NCI-H2227 (cell line): ENCODE measurements around the gene CAMKMT.
"Not testable (repeated sequence)": the region's sequence is repeated elsewhere in the genome, so short reads cannot be mapped to it uniquely, and the experiment has no call there.

Experiments used
- DNase-seq: peaks from one replicate; lab custom pipeline; 2025; ENCODE audit not compliant: unreplicated experiment; lab: John Stamatoyannopoulos, UW

CAMKMT gene

DNA sequence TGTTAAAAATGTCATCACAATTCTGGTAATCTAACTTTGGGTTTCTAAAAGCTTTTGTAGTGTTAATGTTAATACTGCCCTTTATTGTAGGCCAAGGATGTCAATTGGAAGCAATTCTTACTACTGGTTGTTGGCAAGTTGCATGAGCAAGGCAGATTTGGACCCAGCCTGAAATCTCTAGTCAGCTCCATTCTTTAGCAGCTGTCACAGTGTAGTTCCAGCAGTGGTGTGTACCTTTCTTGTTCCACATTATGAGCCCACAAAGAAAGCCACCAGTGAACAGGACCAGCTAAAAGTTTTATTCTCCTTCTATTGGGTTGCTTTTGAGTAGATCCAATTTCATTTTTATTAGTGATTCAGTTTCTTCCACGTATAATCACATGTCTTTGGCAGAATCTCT is 133.8 kb downstream of the CAMKMT start:
- no peak for DNase-seq

DNA sequence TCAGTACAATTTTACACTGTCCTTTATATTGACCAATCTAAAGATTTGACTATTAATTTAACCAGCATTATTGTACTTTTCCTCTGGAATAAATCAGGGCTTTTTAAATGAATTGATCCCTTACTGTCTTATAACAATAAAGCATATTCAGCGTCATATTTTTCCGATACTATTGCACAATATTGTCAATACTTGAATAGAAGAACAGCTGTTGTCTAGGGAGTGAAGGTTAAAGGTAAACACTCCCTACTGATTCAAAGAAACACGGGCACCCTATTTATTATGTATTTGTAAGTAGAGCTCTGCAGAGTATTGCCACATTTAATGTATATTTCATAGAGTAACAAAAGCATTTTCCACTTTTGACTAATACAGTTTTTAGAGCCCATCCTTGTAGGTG is 134.4 kb downstream of the CAMKMT start:
- DNase-seq, result no peak

DNA sequence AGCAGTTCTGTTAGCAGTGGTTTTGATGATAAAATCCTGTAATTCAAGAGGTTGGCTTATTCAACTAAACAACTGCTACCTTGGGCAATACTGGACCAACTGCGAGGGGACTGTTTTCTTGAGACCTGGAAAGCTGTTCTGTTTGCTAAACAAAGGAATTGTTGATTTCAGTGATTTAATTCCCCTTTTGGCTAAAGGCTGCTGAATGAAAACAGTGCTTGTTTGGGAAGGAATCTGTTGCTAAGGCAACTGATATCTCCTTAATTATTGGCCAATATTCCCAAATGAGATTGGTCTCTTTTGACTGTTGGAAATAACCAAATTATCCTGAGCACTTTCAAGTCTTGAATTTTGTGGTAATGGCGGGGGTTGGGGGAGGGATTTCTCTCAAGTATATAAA is 136.8 kb downstream of the CAMKMT start:
- DNase-seq, result no peak

DNA sequence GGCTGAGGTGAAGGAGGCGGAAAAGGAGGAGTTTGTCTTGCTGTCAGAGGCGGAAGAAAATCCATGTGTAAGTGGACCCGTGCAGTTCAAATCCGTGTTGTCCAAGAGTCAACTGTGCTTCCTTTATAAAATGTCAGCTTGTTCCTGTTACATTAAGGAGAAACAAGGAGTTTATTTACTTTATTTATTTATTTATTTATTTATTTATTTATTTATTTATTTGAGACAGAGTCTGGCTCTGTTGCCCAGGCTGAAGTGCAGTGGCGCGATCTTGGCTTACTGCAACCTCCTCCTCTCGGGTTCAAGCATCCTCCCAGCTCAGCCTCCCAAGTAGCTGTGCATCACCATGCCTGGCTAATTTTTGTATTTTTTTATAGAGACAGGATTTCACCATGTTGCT is 143.9 kb downstream of the CAMKMT start:
- not testable (repeated sequence) for DNase-seq

DNA sequence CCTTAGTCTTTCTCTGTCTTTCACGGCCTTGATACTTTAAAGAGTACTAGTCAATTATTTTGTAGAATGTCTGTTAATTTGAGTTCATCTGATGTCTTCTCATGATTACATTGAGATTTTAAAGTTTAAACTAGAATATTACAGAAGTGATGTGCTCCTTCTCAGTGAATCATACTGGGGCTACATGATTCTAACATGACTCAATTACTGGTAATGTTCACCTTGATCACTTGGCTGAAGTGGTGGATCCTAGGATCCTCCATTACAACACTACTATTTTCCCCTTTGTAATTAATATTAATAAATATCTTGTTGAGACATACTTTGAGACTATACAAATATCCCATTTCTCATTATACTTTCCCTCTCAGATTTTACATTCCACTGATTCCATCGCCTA is 148.5 kb downstream of the CAMKMT start:
- DNase-seq, result no peak

DNA sequence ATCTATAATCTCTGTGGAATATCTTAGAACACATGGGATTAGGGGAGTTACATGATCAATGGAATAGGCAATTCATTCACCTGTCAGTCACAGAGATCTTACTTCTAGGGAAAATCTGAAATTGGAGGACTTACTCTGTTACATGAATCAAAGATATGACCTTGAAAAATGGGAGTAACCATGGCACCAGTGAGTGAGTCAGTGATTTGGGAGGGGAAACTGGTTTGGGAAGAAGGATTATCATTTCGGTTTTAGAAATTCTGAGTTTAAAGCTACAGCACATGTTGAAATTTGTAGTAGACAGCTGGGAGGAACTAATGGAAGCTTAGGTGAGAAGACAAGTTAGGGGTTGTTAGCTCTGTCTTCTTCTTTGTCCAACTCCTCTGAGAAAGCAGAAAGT is 153.7 kb downstream of the CAMKMT start:
- DNase-seq, result no peak

DNA sequence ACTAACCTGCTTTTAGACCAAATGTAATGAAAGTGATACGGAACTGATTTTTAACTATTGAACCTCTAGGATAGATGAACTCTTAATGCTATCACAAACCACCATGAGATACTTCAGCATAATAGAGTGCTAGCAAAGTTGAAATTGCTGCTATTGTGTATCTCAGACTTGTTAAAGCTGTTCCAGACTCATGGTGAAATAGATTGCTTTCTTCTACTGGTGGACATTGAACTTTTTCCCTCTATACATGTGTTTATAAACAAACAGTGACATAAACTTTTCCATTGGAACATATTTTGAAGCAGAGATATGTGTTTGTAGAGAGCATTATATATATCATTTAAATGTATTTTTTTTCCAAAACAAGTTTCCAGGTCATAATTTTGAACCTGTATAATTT is 157.3 kb downstream of the CAMKMT start:
- no peak for DNase-seq

DNA sequence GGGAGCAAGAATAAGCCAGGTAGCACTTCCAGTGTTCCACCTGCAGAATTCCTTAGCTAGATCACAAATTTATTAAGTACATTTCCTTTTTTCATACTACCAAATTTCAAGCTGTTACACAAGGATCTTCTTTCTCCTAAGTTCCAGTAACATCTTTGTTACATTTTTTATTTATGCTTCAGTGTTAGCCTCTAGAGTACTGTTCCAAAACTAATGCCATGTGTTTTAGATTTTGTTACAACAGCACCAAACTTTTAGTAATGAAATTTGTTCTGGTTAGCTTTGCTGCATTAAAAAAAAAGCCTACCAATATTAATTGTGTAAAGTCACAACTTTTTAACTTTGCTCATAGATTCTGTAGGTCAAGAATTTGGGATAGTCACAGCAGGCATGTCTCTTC is 161.1 kb downstream of the CAMKMT start:
- no peak for DNase-seq

DNA sequence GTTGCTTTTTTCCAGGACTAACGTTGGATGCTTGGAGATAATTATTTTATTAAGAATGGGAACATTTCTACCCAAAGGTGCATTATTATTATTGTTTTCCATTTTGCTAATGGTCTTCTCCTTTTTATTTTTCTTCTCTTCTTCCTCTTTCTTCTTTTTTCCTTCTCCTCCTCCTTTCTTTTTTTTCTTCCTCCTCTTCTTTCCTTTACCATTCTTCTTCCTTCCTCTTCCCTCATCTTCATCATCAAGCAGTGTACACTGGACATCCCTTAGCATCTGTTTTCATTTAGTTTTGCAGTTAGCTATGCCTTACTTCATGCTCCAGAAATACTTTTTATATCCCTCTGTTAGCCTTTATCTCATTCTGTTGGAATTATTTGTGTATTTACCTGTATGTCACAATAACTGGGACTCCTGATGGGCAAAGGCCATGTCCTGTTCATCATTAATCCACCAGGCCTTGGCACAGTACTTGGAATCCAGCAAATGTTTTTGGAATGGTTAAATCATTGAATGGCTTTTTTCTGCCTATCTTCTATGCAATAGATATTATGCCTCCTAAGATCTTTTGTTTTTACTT is 162.7 kb downstream of the CAMKMT start:
- no peak for DNase-seq

DNA sequence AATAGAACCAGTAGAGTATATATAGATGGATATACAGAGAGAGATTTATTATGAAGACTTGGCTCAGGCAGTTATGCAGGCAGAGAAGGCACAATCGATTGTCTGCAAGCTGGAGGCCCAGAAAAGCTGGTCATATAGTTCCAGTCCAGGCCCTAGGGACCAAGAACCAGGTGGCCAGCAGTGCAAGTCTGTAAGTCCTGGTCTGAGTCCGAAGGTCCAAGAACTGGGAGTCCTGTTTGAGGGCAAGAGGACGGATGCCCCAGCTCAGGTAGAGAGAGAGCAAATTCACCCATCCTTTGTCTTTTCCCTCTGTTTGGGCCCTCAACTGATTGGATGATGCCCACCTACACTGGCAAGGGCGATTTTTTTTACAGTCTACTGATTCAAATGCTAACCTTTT is 164.6 kb downstream of the CAMKMT start:
- no peak for DNase-seq

DNA sequence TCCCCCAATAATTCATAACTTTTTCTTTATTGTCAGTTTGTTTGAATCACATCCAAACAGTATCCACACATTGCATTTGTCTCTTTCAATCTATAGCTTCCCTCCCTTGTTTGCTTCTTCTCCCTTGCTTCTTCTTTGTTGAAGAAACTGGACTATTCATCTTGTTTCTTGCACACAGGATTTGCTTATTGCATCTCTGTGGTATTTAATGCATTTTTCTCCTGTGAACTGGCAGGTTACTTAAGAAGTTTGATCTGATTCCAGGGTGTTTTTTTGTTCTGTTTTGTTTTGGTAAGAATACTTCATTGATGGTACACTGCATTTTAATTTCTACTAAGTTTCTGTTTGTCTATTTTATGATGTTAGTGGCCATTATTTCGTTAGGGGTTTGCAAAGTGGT is 166.8 kb downstream of the CAMKMT start:
- DNase-seq, result no peak

DNA sequence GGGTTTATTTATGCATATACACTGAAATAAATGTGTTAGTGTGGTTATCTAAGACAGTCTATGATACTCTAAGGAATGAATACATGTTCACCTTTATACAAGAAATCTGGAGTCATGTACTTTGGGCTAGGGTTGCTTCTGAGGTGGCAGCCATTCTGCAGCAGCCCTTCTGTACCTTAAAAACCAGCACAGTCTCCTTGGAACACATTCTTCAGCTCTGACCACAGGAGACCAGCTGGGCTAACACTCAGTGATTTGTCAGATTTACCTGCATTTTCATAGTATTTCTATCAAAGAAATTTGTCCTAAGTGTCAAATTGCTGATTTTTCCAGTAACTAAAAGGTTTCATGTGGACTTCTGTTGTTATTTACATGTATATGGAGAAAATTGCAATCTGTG is 167.7 kb downstream of the CAMKMT start:
- no peak for DNase-seq

DNA sequence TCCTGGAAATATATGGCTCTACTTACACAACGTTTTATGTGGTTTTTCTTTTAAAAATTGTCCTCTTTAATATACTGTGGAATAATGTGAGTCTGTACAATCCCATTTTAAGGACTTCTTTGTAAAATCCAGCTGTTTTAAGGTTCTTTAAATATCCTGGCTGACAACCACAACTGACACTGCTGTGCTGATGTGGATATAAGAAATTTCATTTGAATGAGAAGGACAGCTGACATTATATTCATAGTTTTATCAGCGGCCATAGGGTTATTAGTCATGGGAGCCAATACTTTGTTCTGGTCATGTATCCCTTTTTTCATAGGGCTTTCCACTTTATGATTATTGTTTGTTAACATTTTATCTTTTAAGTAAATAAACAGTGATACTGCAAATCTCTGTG is 169.5 kb downstream of the CAMKMT start:
- no peak for DNase-seq

DNA sequence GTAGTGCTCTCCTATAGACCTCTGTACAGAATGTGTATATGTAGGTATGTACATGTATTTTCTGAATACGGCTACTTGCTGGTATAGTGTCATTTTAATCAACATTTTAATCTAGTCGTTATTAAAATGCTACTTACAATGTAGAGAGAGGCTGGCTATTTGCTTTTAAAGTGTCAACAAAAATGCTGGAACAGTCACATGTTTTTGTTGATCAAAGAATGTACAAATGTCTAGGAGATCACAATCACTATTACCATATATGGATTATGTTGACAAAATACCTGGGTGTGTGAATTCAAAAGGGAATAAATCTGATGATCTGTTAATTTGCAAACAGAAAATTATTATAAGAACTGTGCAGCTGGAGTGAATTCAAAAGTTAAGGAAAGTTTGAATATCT is 170.3 kb downstream of the CAMKMT start:
- no peak for DNase-seq

DNA sequence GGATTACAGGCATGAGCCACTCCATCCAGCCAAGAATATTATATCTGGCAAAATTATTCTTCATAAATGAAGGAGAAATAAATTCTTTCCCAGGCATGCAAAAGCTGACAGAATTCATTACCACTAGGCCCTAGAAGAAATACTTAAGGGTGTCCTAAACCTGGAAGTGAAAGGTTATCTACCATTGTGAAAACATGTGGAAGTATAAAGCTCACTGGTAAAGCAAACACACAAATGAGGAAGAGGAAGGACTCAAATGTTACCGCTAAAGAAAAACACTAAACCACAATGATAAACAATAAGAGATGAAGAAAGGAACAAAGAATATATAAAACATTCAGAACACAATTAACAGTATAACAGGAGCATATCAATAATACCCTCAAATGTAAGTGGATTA is 171.8 kb downstream of the CAMKMT start:
- DNase-seq, result no peak

DNA sequence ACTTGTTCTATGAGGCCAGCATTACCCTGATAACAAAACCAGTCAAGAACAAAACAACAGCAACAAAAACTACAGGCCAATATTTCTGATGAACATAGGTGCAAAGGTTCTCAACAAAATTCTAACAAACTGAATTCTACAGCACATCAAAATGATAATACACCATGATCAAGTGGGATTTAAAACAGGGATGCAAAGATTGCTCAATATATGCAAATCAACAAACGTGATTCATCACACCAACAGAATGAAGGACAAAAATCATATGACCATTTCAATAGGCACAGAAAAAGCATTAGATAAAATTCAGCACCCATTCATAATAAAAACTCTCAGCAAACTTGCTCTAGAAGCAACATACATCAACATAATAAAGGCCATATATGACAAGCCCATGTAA is 173.6 kb downstream of the CAMKMT start:
- no peak for DNase-seq

DNA sequence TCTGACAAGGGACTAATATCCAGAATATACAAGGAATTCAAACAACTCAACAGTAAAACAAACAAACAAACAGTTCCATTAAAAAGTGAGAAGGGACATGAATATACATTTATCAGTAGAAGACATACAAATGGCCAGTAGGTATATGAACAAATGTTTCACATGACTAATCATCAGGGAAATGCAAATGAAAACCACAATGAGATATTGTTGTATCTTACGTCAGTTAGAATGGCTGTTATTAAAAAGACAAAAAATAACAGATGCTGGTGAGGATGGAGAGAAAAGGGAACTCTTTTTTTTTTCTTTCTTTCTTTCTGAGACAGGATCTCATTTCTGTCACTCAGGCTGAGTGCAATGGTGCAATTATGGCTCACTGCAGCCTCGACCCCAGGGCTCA is 175.5 kb downstream of the CAMKMT start:
- DNase-seq, result no peak

DNA sequence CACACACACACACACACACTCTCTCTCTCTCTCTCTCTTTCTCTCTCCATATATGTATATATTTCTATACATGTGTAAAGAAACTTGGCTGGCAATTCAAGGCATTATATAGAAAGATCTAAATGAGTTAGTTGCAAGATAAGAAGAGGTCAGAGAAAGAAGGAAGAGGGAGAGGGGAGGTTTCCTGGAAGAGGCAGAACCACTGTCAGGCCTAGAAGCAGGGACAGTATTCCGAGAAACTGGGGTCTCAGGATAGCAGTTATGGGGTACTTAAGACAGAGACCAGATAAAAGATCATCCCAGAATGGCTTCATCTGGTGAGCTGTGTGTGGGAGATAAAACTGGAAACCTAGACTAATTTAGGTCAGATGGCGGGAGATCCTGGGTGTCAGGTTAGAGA is 180.8 kb downstream of the CAMKMT start:
- DNase-seq, result no peak

DNA sequence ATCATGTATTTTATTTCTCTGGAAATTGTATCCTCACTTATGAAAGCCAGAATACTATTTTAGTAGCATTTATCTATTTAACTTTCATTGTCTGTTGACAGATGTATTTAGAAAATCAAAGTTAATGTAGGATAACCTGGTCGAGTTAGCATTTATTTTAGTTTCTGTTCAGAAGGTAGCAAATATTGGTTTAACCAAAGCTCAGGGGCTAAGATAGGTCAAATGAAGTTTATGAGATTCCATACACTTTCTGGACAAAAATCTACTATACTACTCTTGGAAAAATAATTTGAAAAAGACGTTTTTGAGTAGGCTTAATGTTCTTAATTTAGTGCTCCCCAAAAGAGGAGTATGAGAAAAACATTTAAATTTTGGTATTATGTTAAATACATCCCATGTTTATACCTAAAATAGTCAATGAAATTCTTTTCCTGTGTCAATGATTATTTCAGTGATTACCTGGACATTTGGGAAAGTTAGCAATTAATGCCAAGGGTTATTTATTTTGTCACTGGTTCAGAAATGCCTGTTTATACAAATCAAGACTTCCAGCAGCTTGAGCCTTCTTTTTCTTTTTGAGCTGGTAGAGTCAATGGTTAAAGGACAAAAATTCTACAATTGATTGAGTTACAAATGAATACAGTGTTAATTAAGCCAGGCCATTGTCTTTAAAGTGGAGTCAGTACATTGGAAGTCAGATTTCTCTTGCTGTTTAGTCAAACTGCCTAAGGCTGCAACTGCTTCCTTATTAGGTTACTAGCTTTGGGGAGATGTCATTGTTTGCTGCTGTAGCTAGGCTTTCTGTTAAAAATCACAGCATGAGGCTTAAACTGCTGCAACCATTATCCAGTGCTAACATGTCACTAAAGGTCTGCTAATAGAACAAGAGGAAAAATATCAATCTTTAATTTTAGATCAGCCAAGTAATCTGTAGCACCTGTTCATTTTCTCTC is 182.3 kb downstream of the CAMKMT start:
- DNase-seq, result peak; percentile 54

DNA sequence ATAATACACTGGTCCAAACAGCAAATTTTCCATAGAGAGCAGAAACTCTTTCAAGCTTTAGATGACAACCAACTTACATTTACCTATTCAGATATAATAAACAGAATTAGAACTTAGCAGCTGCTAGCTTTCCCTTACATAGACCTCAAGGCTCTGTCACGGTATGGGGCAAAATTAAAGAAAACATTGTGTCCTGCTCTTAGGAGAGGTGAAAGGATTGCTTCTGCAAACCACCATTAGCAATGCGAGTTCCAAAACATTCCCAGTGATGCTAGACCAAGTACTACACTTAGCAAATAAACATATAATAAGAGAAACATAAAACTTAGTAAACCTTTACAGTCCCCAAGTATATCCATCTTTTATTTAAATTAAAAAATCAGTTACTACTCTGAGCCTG is 183.3 kb downstream of the CAMKMT start:
- no peak for DNase-seq

DNA sequence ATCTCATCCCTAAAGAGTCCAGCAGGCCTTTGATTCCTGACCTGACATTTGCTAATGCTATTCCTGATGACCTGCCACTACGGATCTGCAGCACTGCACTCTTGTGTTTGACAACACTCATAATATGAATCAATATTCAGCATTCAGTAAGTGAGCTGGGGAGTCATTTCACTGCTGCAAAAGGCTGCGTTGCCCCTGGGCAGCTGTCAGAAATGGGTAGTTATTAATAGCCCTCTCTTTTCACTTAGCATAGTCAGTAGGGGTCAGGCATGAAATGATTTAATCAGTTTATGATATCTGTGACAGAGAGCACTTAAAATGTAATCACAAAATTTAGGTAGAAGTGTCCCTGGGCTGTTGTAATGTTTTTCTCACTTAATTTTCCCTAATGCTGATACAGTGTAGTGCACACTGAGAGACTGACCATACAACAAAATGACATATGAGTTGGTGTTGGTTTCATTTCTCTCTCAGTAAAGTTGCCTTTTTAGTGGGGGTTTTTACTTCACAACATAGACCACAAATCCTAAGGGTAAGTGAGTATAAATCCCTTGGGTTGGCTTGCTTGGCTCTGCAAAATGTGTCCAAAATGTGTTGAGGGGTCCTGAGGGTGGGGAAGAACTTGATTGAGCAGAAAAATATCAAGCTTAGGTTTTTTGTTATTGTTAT is 184.8 kb downstream of the CAMKMT start:
- peak; percentile 19 for DNase-seq

DNA sequence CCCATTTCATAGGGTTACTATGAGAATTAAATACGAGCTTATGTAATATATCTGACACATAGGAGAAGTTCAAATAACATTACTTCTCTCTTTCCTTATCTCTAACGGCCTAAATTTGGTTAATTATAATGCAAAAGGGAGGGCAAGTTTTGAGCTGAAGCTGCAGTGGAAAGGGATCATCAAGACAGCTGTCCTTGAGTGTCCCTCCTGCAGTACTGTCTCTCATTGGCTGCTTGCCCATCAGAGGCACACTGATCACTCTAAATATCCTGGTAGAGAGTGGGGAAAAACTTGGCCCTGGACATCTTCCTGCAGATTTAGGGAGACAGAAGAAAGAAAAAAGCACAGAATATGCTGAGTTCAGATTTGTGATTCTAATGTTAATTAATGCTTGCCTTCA is 186.0 kb downstream of the CAMKMT start:
- DNase-seq, result no peak
